Uterus (tissue), 2 donors: ENCODE data around the gene PRR35.

ENCODE experiments used
- POLR2A ChIP-seq, 2 donors: fragments of 450-650 bp; IDR thresholded peaks; one replicate each; pipeline ENCODE4 v1.6.1; 2016; ENCODE audit warnings: antibody characterized with exemption in 2 of 2, mild to moderate bottlenecking in 1 of 2, moderate library complexity in 1 of 2
- TF ChIP-seq, protein P1 (sequence below), 4 experiments: fragments of 200-600 bp in 2 of 4; fragments of 450-650 bp in 2 of 4; sonication (generic) in 2 of 4; IDR thresholded peaks; one replicate each; pipeline ENCODE4 v1.5.1; 2016 to 2019; ENCODE audit warnings: antibody characterized with exemption in 4 of 4, mild to moderate bottlenecking in 2 of 4, moderate library complexity in 1 of 4

DNA sequence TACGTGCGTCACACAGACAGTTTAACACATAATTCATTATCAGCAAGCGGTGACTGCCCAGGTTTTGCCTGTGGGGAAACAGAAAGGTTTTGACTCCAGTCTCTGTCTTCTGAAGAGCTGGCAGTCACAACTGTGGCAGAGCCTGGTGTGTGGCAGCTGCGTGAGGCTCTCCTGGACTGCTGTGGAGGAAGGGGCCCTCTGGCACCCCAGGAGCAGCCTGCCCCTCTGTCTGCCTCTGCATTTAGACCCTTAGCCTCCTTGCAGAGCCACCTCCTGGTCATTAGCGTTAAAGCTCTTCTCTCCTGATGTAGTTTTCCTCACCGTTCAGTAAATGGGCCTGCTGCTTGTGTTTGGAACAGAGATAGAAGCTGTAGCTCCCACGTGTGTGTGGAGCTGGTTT is 40.6 kb downstream of the PRR35 start:
- TF ChIP-seq, protein P1, sequence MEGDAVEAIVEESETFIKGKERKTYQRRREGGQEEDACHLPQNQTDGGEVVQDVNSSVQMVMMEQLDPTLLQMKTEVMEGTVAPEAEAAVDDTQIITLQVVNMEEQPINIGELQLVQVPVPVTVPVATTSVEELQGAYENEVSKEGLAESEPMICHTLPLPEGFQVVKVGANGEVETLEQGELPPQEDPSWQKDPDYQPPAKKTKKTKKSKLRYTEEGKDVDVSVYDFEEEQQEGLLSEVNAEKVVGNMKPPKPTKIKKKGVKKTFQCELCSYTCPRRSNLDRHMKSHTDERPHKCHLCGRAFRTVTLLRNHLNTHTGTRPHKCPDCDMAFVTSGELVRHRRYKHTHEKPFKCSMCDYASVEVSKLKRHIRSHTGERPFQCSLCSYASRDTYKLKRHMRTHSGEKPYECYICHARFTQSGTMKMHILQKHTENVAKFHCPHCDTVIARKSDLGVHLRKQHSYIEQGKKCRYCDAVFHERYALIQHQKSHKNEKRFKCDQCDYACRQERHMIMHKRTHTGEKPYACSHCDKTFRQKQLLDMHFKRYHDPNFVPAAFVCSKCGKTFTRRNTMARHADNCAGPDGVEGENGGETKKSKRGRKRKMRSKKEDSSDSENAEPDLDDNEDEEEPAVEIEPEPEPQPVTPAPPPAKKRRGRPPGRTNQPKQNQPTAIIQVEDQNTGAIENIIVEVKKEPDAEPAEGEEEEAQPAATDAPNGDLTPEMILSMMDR (IDR thresholded peaks at IDR 0.05) = no peak
- TF ChIP-seq POLR2A (IDR thresholded peaks at IDR 0.05) = no peak
